SK-N-SH treated with all-trans-retinoic acid at 6 μM for 48 hours (cell line): ENCODE measurements around the gene FCGR3A.

ENCODE experiments used
- ARNTL ChIP-seq: fragments of 450-650 bp; formaldehyde crosslinking; IDR thresholded peaks from 2 replicates; pipeline ENCODE4 v1.5.0; 2020; ENCODE audit warnings: low read depth, mild to moderate bottlenecking, moderate library complexity, borderline replicate concordance
- PATZ1 ChIP-seq: fragments of 250-450 bp; sonication (Bioruptor Pico); IDR thresholded peaks from 2 replicates; pipeline ENCODE4 v1.8.0; 2020; ENCODE audit warnings: mild to moderate bottlenecking, moderate library complexity, borderline replicate concordance
- PPARA ChIP-seq: fragments of 250-450 bp; sonication (Bioruptor Pico); IDR thresholded peaks from 2 replicates; pipeline ENCODE4 v1.5.0; 2020; ENCODE audit warnings: mild to moderate bottlenecking, borderline replicate concordance
- ZFP30 ChIP-seq: fragments of 450-650 bp; formaldehyde crosslinking; IDR thresholded peaks from 2 replicates; pipeline ENCODE4 v1.5.0; 2022; ENCODE audit warnings: mild to moderate bottlenecking, moderate library complexity
- ZNF70 ChIP-seq: fragments of 450-650 bp; formaldehyde crosslinking; IDR thresholded peaks from 2 replicates; pipeline ENCODE4 v1.5.0; 2020; ENCODE audit warnings: mild to moderate bottlenecking, moderate library complexity

- TF ChIP-seq PATZ1 (no peak), ZFP30 (CRISPR knock-in tag) (no peak), ZNF70 (CRISPR knock-in tag) (no peak), PPARA (CRISPR knock-in tag) (no peak), ARNTL (CRISPR knock-in tag) (no peak)
Observed at GRCh38 chr1:161506336-161507223, 43.0 kb downstream of the FCGR3A start.
